Gastroesophageal sphincter (tissue), 4 donors: ENCODE data around the gene NOTUM. TPM values are rescaled to one million over a fixed set of nuclear protein-coding genes. Genes with fewer than 3 reads are reported as not detected.
"Not testable (repeated sequence)": the region's sequence is repeated elsewhere in the genome, so short reads cannot be mapped to it uniquely, and the experiment has no call there.

Source experiments
- ATAC-seq: fragments of 150-250 bp; one replicate; pipeline ENCODE4 v1.9.1; 2016; ENCODE audit warnings: mild to moderate bottlenecking, moderate library complexity
- H3K27ac ChIP-seq, 4 donors: fragments of 200-600 bp; sonication (generic) in 3 of 4; 1 replicate in 3 of 4; 2 replicates in 1 of 4; pipeline ENCODE4 v1.5.1; 2016 to 2019
- H3K27me3 ChIP-seq: fragments of 200-600 bp; sonication (generic); one replicate; pipeline ENCODE4 v1.5.1; 2019
- H3K36me3 ChIP-seq, 2 donors: fragments of 200-600 bp; sonication (generic); one replicate each; pipeline ENCODE4 v1.5.1; 2019; ENCODE audit warnings: control low read depth in 1 of 2
- H3K4me1 ChIP-seq, 3 donors: fragments of 200-600 bp; sonication (generic); 1 replicate in 2 of 3; 2 replicates in 1 of 3; pipeline ENCODE4 v1.5.1; 2016 to 2019; ENCODE audit warnings: control low read depth in 2 of 3
- H3K4me3 ChIP-seq, 2 donors: fragments of 200-600 bp; sonication (generic); one replicate each; pipeline ENCODE4 v1.5.1; 2019; ENCODE audit warnings: mild to moderate bottlenecking in 1 of 2, moderate library complexity in 1 of 2
- H3K9me3 ChIP-seq, 3 donors: fragments of 200-600 bp; sonication (generic); one replicate each; pipeline ENCODE4 v1.5.1; 2017 to 2019; ENCODE audit warnings: control low read depth in 2 of 3
- CTCF ChIP-seq, 4 experiments: fragments of 200-600 bp in 2 of 4; fragments of 450-650 bp in 2 of 4; sonication (generic) in 1 of 4; IDR thresholded peaks; one replicate each; pipeline ENCODE4 v1.5.1; 2017 to 2019; ENCODE audit warnings: antibody characterized with exemption in 4 of 4, mild to moderate bottlenecking in 2 of 4, moderate library complexity in 2 of 4
- EP300 ChIP-seq: sonication (generic); formaldehyde crosslinking; IDR thresholded peaks from one replicate; pipeline ENCODE4 v1.6.1; 2017; ENCODE audit warnings: antibody characterized with exemption, mild to moderate bottlenecking
- POLR2A ChIP-seq, 2 donors: fragments of 450-650 bp; IDR thresholded peaks; one replicate each; pipeline ENCODE4 v1.6.1; 2017; ENCODE audit warnings: antibody characterized with exemption in 2 of 2, mild to moderate bottlenecking in 2 of 2, moderate library complexity in 1 of 2
- POLR2AphosphoS5 ChIP-seq: sonication (generic); formaldehyde crosslinking; IDR thresholded peaks from one replicate; pipeline ENCODE4 v1.6.1; 2017; ENCODE audit warnings: antibody characterized with exemption
- WGBS, 2 donors: methylation state at CpG; one replicate each; pipeline ENCODE4 v1.1.5; 2018; ENCODE audit warnings: low coverage in 1 of 2; 5-methylcytosine and 5-hydroxymethylcytosine counted together
- total RNA-seq, 4 donors: library from RNA; depleted of rRNA; stranded (reverse); fragments of >200 nt; gene quantifications; one replicate each; pipeline ENCODE4 v1.1.0, GENCODE V29; 2016

Gene NOTUM
- total RNA-seq, 4 donors from 2014 or later, result 0.22 TPM; not detected in 3

- H3K27me3 ChIP-seq, result no peaks in the 10 kb centered on the region
- H3K9me3 ChIP-seq, result no peaks in the 10 kb centered on the region
- no peak overlapping the region for H3K4me3 ChIP-seq
- 81 to 92% methylated on average over 16 to 18 of the region's 26 CpGs for WGBS, 2 donors
- H3K36me3 ChIP-seq, result peaks cover 0 to 65% of the 10 kb centered on the region in 2 donors
- H3K27ac ChIP-seq, result no peak overlapping the region
- H3K4me1 ChIP-seq, result peaks cover 0 to 14% (median 12%) of the 10 kb centered on the region in 3 donors
- no peak for ATAC-seq
- no peak for TF ChIP-seq CTCF (IDR thresholded peaks at IDR 0.05)
- TF ChIP-seq EP300, result no peak
Observed at GRCh38 chr17:81987161-81987770, 26.3 kb upstream of the NOTUM start.

GRCh38 chr17:81986606-81987005 lies 25.6 kb upstream of the NOTUM start:
- Histone ChIP-seq H3K4me1 (peaks cover 0 to 8% (median 6%) of the 10 kb centered on the region in 3 donors), H3K9me3 (no peaks in the 10 kb centered on the region), H3K27ac (no peak overlapping the region), H3K36me3 (peaks cover 0 to 71% of the 10 kb centered on the region in 2 donors), H3K4me3 (no peak overlapping the region), H3K27me3 (no peaks in the 10 kb centered on the region)
- WGBS, 2 donors, result 88% methylated on average over 2 of the region's 26 CpGs; no CpG with 5 or more reads in 1 of the 2 donors
- no peak for ATAC-seq
- TF ChIP-seq POLR2A (IDR thresholded peaks at IDR 0.05), result no peak
- no peak for TF ChIP-seq POLR2AphosphoS5
- no peak for TF ChIP-seq CTCF (IDR thresholded peaks at IDR 0.05)
- no peak for TF ChIP-seq EP300

- H3K27me3 ChIP-seq, result no peaks in the 10 kb centered on the region
- no peaks in the 10 kb centered on the region for H3K4me1 ChIP-seq
- WGBS, 2 donors, result 90 to 96% methylated on average over 4 to 12 of the region's 21 CpGs
- no peaks in the 10 kb centered on the region for H3K9me3 ChIP-seq
- no peak overlapping the region for H3K27ac ChIP-seq
- ATAC-seq, result no peak
- no peak overlapping the region for H3K4me3 ChIP-seq
- TF ChIP-seq EP300 (no peak), CTCF (IDR thresholded peaks at IDR 0.05) (no peak), POLR2AphosphoS5 (no peak), POLR2A (IDR thresholded peaks at IDR 0.05) (no peak)
- peaks cover 0 to 82% of the 10 kb centered on the region in 2 donors for H3K36me3 ChIP-seq
Observed at GRCh38 chr17:81984773-81985410, 23.9 kb upstream of the NOTUM start.

GRCh38 chr17:81983639-81984373 lies 22.8 kb upstream of the NOTUM start:
- no peak for TF ChIP-seq POLR2A (IDR thresholded peaks at IDR 0.05)
- TF ChIP-seq EP300, result no peak
- WGBS, 2 donors, result 97 to 100% methylated on average over 1 to 17 of the region's 26 CpGs
- H3K27ac ChIP-seq, result no peak overlapping the region
- no peaks in the 10 kb centered on the region for H3K27me3 ChIP-seq
- H3K9me3 ChIP-seq, result no peaks in the 10 kb centered on the region
- H3K4me3 ChIP-seq, result no peak overlapping the region
- peaks cover 0 to 83% of the 10 kb centered on the region in 2 donors for H3K36me3 ChIP-seq
- H3K4me1 ChIP-seq, result peaks cover 0 to 4% (median 0%) of the 10 kb centered on the region in 3 donors
- ATAC-seq, result no peak

- H3K36me3 ChIP-seq, result peaks cover 0 to 83% of the 10 kb centered on the region in 2 donors
- 94% methylated on average over 11 of the region's 35 CpGs; no CpG with 5 or more reads in 1 of the 2 donors for WGBS, 2 donors
- ATAC-seq, result no peak
Observed at GRCh38 chr17:81983011-81983638, 22.1 kb upstream of the NOTUM start.

GRCh38 chr17:81981511-81981910 lies 20.5 kb upstream of the NOTUM start:
- WGBS, 2 donors, result 92 to 98% methylated on average over 9 to 10 of the region's 12 CpGs

More at GRCh38 chr17:81983011-81983638, 22.1 kb upstream of the NOTUM start:
- Histone ChIP-seq H3K27me3 (no peaks in the 10 kb centered on the region), H3K4me1 (peaks cover 0 to 11% (median 3%) of the 10 kb centered on the region in 3 donors), H3K27ac (no peak overlapping the region), H3K9me3 (no peaks in the 10 kb centered on the region), H3K4me3 (no peak overlapping the region)
- TF ChIP-seq CTCF (IDR thresholded peaks at IDR 0.05), result no peak
- TF ChIP-seq POLR2A (IDR thresholded peaks at IDR 0.05), result no peak
- no peak for TF ChIP-seq EP300
- TF ChIP-seq POLR2AphosphoS5, result no peak

More at GRCh38 chr17:81981511-81981910, 20.5 kb upstream of the NOTUM start:
- H3K4me1 ChIP-seq, result peaks cover 0 to 20% (median 7%) of the 10 kb centered on the region in 3 donors
- not testable (repeated sequence) for H3K4me3 ChIP-seq, ATAC-seq, H3K9me3 ChIP-seq, H3K27ac ChIP-seq, H3K27me3 ChIP-seq
- H3K36me3 ChIP-seq, result peaks cover 0 to 71% of the 10 kb centered on the region in 2 donors
